Astrocyte (in vitro differentiated cells and primary cell): ENCODE measurements around the gene JAML. TPM values are rescaled to one million over a fixed set of nuclear protein-coding genes. Genes with fewer than 3 reads are reported as not detected.
A peak's percentile ranks its signal among the peaks of the same experiment; 100 is the strongest.

Experiments used
- DNase-seq: peaks from one replicate; pipeline ENCODE4 v3.0.0-alpha.2; 2010; ENCODE audit warnings: low read depth
- FAIRE-seq: peaks from 2 replicates; lab custom pipeline; 2011; peaks lifted over from hg19 to GRCh38; lab: Jason Lieb, UNC
- H2AFZ ChIP-seq: 2 replicates; pipeline ENCODE4 v1.6.0; 2012; ENCODE audit warnings: low read depth, low read length, inconsistent platforms
- H3K27ac ChIP-seq: 2 replicates; pipeline ENCODE4 v1.5.1; 2011; ENCODE audit warnings: low read depth, low read length, inconsistent platforms
- H3K27me3 ChIP-seq: 2 replicates; pipeline ENCODE4 v1.6.0; 2011; ENCODE audit warnings: low read length, inconsistent platforms; ENCODE audit not compliant: insufficient read depth
- H3K36me3 ChIP-seq: 2 replicates; pipeline ENCODE4 v1.5.1; 2011; ENCODE audit warnings: low read length, inconsistent platforms; ENCODE audit not compliant: insufficient read depth
- H3K4me1 ChIP-seq: 2 replicates; pipeline ENCODE4 v1.5.1; 2011; ENCODE audit warnings: low read length, inconsistent platforms; ENCODE audit not compliant: insufficient read depth
- H3K4me2 ChIP-seq: 2 replicates; pipeline ENCODE4 v1.6.0; 2012; ENCODE audit warnings: low read length, inconsistent platforms
- H3K4me3 ChIP-seq: 2 replicates; pipeline ENCODE4 v1.5.1; 2011; ENCODE audit warnings: low read depth, mild to moderate bottlenecking, low read length, inconsistent platforms; ENCODE audit not compliant: insufficient read depth
- H3K79me2 ChIP-seq: 2 replicates; pipeline ENCODE4 v1.6.0; 2012; ENCODE audit warnings: mild to moderate bottlenecking, low read length, inconsistent platforms; ENCODE audit not compliant: insufficient read depth
- H3K9ac ChIP-seq: 2 replicates; pipeline ENCODE4 v1.6.0; 2012; ENCODE audit warnings: mild to moderate bottlenecking, low read length, inconsistent platforms
- H3K9me3 ChIP-seq: 2 replicates; pipeline ENCODE4 v1.5.1; 2012; ENCODE audit warnings: low read depth, mild to moderate bottlenecking, low read length, inconsistent platforms; ENCODE audit not compliant: insufficient read depth
- H4K20me1 ChIP-seq: 2 replicates; pipeline ENCODE4 v1.6.0; 2012; ENCODE audit warnings: low read length, inconsistent platforms; ENCODE audit not compliant: insufficient read depth
- H3K27ac Mint-ChIP-seq: one replicate; pipeline ENCODE4 v1.8.0; 2021; ENCODE audit warnings: mild to moderate bottlenecking, mixed read lengths; ENCODE audit not compliant: unreplicated experiment
- H3K27me3 Mint-ChIP-seq: one replicate; pipeline ENCODE4 v1.8.0; 2021; ENCODE audit warnings: low read depth, mixed read lengths; ENCODE audit not compliant: unreplicated experiment
- H3K36me3 Mint-ChIP-seq: one replicate; pipeline ENCODE4 v1.8.0; 2021; ENCODE audit warnings: low read depth, mixed read lengths; ENCODE audit not compliant: unreplicated experiment
- H3K4me1 Mint-ChIP-seq: one replicate; pipeline ENCODE4 v1.8.0; 2021; ENCODE audit warnings: low read depth, mixed read lengths; ENCODE audit not compliant: unreplicated experiment
- H3K4me3 Mint-ChIP-seq: one replicate; pipeline ENCODE4 v1.8.0; 2021; ENCODE audit warnings: mild to moderate bottlenecking, moderate library complexity, mixed read lengths; ENCODE audit not compliant: unreplicated experiment
- H3K9me3 Mint-ChIP-seq: one replicate; pipeline ENCODE4 v1.8.0; 2021; ENCODE audit warnings: mild to moderate bottlenecking, mixed read lengths; ENCODE audit not compliant: unreplicated experiment
- EZH2 ChIP-seq: IDR thresholded peaks from 2 replicates; pipeline ENCODE4 v1.6.1; 2012; ENCODE audit warnings: mild to moderate bottlenecking, low read length, inconsistent platforms; ENCODE audit not compliant: insufficient read depth
- total RNA-seq: library from RNA; stranded (reverse); gene quantifications from 2 replicates; pipeline ENCODE4 v1.2.1, GENCODE V29; 2021
- TF ChIP-seq, protein P1 (sequence below): IDR thresholded peaks from 2 replicates; pipeline ENCODE4 v1.5.1; 2011; ENCODE audit warnings: low read depth, mild to moderate bottlenecking, inconsistent platforms, low read length, moderate library complexity; ENCODE audit not compliant: insufficient read depth

Gene JAML
- total RNA-seq, 1 donor from 2014 or later = not detected

DNA sequence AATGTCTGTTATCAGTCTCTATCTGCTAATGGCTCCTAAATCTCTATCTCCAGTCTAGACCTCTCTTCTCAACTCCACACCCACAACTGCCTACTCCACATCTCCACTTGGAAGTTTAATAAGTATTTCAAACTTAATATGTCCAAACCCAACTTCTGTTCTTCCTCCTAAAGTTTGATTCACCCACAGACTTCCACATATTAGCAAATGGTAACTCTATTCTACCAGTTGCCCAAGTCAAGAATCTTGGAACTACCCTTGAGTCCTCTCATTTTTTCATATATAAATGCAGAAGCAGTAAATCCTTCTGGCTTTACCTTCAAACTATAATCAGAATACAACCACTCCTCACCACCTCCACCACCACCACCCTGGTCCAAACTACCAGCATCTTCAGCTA is 6.7 kb upstream of the JAML start:
- H3K4me1 Mint-ChIP-seq = no peaks in the 10 kb centered on the region

GRCh38 chr11:118230088-118230487 is 5.3 kb upstream of the JAML start:
- Mint-ChIP-seq H3K27ac (no peak overlapping the region), H3K4me3 (no peak overlapping the region), H3K4me1 (no peaks in the 10 kb centered on the region), H3K27me3 (peaks cover 3% of the 10 kb centered on the region), H3K9me3 (no peaks in the 10 kb centered on the region), H3K36me3 (peaks cover 3% of the 10 kb centered on the region)
- H3K36me3 ChIP-seq = no peaks in the 10 kb centered on the region
- no peaks in the 10 kb centered on the region for H3K9me3 ChIP-seq
- H3K4me3 ChIP-seq = no peak overlapping the region
- H3K9ac ChIP-seq = no peak overlapping the region
- no peaks in the 10 kb centered on the region for H3K4me1 ChIP-seq
- H3K79me2 ChIP-seq = no peaks in the 10 kb centered on the region
- no peak overlapping the region for H3K4me2 ChIP-seq
- H3K27me3 ChIP-seq = no peaks in the 10 kb centered on the region
- DNase-seq (no peak), FAIRE-seq (no peak)
- H3K27ac ChIP-seq = no peak overlapping the region
- H2AFZ ChIP-seq = no peak overlapping the region
- H4K20me1 ChIP-seq = no peaks in the 10 kb centered on the region
- TF ChIP-seq, protein P1, sequence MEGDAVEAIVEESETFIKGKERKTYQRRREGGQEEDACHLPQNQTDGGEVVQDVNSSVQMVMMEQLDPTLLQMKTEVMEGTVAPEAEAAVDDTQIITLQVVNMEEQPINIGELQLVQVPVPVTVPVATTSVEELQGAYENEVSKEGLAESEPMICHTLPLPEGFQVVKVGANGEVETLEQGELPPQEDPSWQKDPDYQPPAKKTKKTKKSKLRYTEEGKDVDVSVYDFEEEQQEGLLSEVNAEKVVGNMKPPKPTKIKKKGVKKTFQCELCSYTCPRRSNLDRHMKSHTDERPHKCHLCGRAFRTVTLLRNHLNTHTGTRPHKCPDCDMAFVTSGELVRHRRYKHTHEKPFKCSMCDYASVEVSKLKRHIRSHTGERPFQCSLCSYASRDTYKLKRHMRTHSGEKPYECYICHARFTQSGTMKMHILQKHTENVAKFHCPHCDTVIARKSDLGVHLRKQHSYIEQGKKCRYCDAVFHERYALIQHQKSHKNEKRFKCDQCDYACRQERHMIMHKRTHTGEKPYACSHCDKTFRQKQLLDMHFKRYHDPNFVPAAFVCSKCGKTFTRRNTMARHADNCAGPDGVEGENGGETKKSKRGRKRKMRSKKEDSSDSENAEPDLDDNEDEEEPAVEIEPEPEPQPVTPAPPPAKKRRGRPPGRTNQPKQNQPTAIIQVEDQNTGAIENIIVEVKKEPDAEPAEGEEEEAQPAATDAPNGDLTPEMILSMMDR = no peak
- TF ChIP-seq EZH2 = no peak

More for the DNA sequence above, 6.7 kb upstream of the JAML start:
- H3K9ac ChIP-seq = no peak overlapping the region
- no peak overlapping the region for H2AFZ ChIP-seq
- TF ChIP-seq EZH2 = no peak
- TF ChIP-seq, protein P1 = no peak
- DNase-seq = no peak
- H3K27ac ChIP-seq = no peak overlapping the region
- no peak overlapping the region for H3K4me2 ChIP-seq
- H4K20me1 ChIP-seq = no peaks in the 10 kb centered on the region
- H3K27ac Mint-ChIP-seq = no peak overlapping the region
- no peaks in the 10 kb centered on the region for H3K36me3 Mint-ChIP-seq
- no peak for FAIRE-seq
- no peaks in the 10 kb centered on the region for H3K36me3 ChIP-seq
- H3K9me3 ChIP-seq = no peaks in the 10 kb centered on the region
- no peaks in the 10 kb centered on the region for H3K4me1 ChIP-seq
- no peak overlapping the region for H3K4me3 ChIP-seq
- H3K27me3 Mint-ChIP-seq = no peaks in the 10 kb centered on the region
- H3K4me3 Mint-ChIP-seq = no peak overlapping the region
- H3K27me3 ChIP-seq = no peaks in the 10 kb centered on the region
- H3K79me2 ChIP-seq = no peaks in the 10 kb centered on the region
- no peaks in the 10 kb centered on the region for H3K9me3 Mint-ChIP-seq

- no peak overlapping the region for H3K4me3 ChIP-seq
- no peaks in the 10 kb centered on the region for H3K9me3 ChIP-seq
- Mint-ChIP-seq H3K36me3 (peaks cover 3% of the 10 kb centered on the region), H3K27me3 (peaks cover 9% of the 10 kb centered on the region), H3K27ac (no peak overlapping the region), H3K4me3 (no peak overlapping the region), H3K9me3 (no peaks in the 10 kb centered on the region), H3K4me1 (no peaks in the 10 kb centered on the region)
- DNase-seq = peak; percentile 42
- no peak overlapping the region for H3K9ac ChIP-seq
- no peaks in the 10 kb centered on the region for H3K36me3 ChIP-seq
- H3K4me1 ChIP-seq = no peaks in the 10 kb centered on the region
- H2AFZ ChIP-seq = no peak overlapping the region
- no peak overlapping the region for H3K27ac ChIP-seq
- no peak overlapping the region for H3K4me2 ChIP-seq
- H4K20me1 ChIP-seq = no peaks in the 10 kb centered on the region
- H3K79me2 ChIP-seq = no peaks in the 10 kb centered on the region
- TF ChIP-seq EZH2 = no peak
- TF ChIP-seq, protein P1 = no peak
- H3K27me3 ChIP-seq = peaks cover 2% of the 10 kb centered on the region
- no peak for FAIRE-seq
These were observed 4.5 kb upstream of the JAML start for GRCh38 chr11:118229274-118229847.
